Trophoblast cell (in vitro differentiated cells and primary cell): ENCODE results near the gene PRSS8.

Experiments
- DNase-seq, 2 donors: peaks; one replicate each; pipeline ENCODE4 v3.0.0-alpha.2; 2016
- H2AFZ ChIP-seq: 2 replicates; pipeline ENCODE4 v1.6.1; 2013; ENCODE audit warnings: low read length, moderate library complexity, mild to moderate bottlenecking; ENCODE audit not compliant: insufficient read depth, poor library complexity
- H2AK5ac ChIP-seq: 2 replicates; pipeline ENCODE4 v1.6.1; 2013; ENCODE audit warnings: mild to moderate bottlenecking, low read length
- H2BK120ac ChIP-seq: 2 replicates; pipeline ENCODE4 v1.6.1; 2013; ENCODE audit warnings: low read length, mild to moderate bottlenecking, moderate library complexity; ENCODE audit not compliant: insufficient read depth, poor library complexity
- H2BK12ac ChIP-seq: 2 replicates; pipeline ENCODE4 v1.6.1; 2013; ENCODE audit warnings: mild to moderate bottlenecking, low read length, moderate library complexity
- H2BK5ac ChIP-seq: 2 replicates; pipeline ENCODE4 v1.6.1; 2013; ENCODE audit warnings: low read length, low read depth, moderate library complexity, mild to moderate bottlenecking; ENCODE audit not compliant: poor library complexity
- H3K14ac ChIP-seq: 2 replicates; pipeline ENCODE4 v1.6.1; 2013; ENCODE audit warnings: mild to moderate bottlenecking, low read length
- H3K18ac ChIP-seq: 2 replicates; pipeline ENCODE4 v1.6.1; 2013; ENCODE audit warnings: mild to moderate bottlenecking, low read length
- H3K23ac ChIP-seq: 2 replicates; pipeline ENCODE4 v1.6.1; 2013; ENCODE audit warnings: low read length
- H3K27ac ChIP-seq: 2 replicates; pipeline ENCODE4 v1.5.1; 2013; ENCODE audit warnings: low read depth, mild to moderate bottlenecking, inconsistent platforms, low read length, moderate library complexity
- H3K27me3 ChIP-seq: 2 replicates; pipeline ENCODE4 v1.6.1; 2013; ENCODE audit warnings: inconsistent platforms, mild to moderate bottlenecking, low read length, moderate library complexity; ENCODE audit not compliant: insufficient read depth
- H3K36me3 ChIP-seq, 2 experiments: 1 replicate in 1 of 2; 2 replicates in 1 of 2; pipeline ENCODE4 v1.6.1; 2013; ENCODE audit warnings: low read length in 2 of 2, mild to moderate bottlenecking in 2 of 2, moderate library complexity in 1 of 2; ENCODE audit not compliant: insufficient read depth in 2 of 2, control insufficient read depth in 1 of 2
- H3K4ac ChIP-seq: 2 replicates; pipeline ENCODE4 v1.6.1; 2013; ENCODE audit warnings: low read depth, mild to moderate bottlenecking, low read length, moderate library complexity
- H3K4me1 ChIP-seq, 2 experiments: 1 replicate in 1 of 2; 2 replicates in 1 of 2; pipeline ENCODE4 v1.6.1; 2013; ENCODE audit warnings: low read length in 2 of 2, mild to moderate bottlenecking in 2 of 2, moderate library complexity in 1 of 2; ENCODE audit not compliant: insufficient read depth in 2 of 2, control insufficient read depth in 1 of 2
- H3K4me2 ChIP-seq: 2 replicates; pipeline ENCODE4 v1.6.1; 2013; ENCODE audit warnings: inconsistent platforms, mild to moderate bottlenecking, low read length, moderate library complexity
- H3K4me3 ChIP-seq: 2 replicates; pipeline ENCODE4 v1.5.1; 2013; ENCODE audit warnings: mild to moderate bottlenecking, low read depth, low read length, inconsistent platforms
- H3K79me1 ChIP-seq: one replicate; pipeline ENCODE4 v1.6.1; 2013; ENCODE audit warnings: low read length
- H3K79me2 ChIP-seq: 2 replicates; pipeline ENCODE4 v1.6.1; 2013; ENCODE audit warnings: low read length, mild to moderate bottlenecking; ENCODE audit not compliant: control insufficient read depth, insufficient read depth, poor library complexity
- H3K9ac ChIP-seq: 2 replicates; pipeline ENCODE4 v1.6.1; 2013; ENCODE audit warnings: mild to moderate bottlenecking, low read length
- H3K9me3 ChIP-seq: 2 replicates; pipeline ENCODE4 v1.6.1; 2013; ENCODE audit warnings: low read depth, mild to moderate bottlenecking, control low read depth, inconsistent platforms, low read length; ENCODE audit not compliant: insufficient read depth
- H4K12ac ChIP-seq: 2 replicates; pipeline ENCODE4 v1.6.1; 2013; ENCODE audit warnings: low read depth, mild to moderate bottlenecking, low read length, moderate library complexity
- H4K8ac ChIP-seq: 2 replicates; pipeline ENCODE4 v1.6.1; 2013; ENCODE audit warnings: low read depth, mild to moderate bottlenecking, low read length, moderate library complexity
- H4K91ac ChIP-seq: one replicate; pipeline ENCODE4 v1.6.1; 2013; ENCODE audit warnings: low read depth, mild to moderate bottlenecking, low read length, moderate library complexity
- WGBS: extraction: QIAGEN DNeasy Blood & Tissue Kit; methylation state at CpG from one replicate; pipeline ENCODE4 v1.1.7; 2013; ENCODE audit warnings: missing lambda C conversion rate; ENCODE audit not compliant: insufficient read length, insufficient coverage; ENCODE audit errors: extremely low coverage; 5-methylcytosine and 5-hydroxymethylcytosine counted together

The PRSS8 gene

DNA sequence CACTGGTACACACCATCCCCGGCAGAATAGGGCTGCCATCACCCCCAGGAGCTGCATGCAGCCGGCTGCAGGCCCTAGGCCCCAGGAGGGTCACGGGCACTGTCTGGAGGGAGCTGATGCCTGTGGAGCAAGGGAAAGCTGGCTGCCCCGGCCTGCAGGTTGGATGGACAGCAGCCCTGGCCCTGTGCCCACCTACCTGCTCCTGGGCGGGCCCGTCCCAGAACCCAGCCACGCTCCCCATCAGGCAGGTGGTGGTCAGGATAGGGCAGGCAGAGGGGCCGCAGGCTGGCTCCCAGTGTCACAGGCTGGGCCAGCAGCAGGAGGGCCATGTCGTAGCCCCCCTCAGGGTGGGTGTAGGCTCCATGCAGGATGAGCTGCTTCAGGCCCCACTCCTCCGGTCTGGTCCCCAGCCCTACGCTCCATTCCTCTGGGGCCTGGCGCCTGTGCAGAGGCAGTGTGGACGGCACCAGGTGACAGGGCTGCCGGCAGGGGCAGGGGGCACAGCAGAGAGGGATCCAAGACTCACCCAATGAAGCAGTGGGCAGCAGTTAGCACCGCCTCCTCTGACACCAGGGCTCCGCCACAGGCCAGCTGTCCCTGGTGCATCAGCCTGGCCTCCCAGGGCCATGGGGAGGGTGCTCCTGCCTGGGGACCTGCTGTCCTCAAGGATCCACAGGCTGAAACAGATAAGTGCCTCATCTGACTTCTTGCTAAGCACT is 50.8 kb downstream of the PRSS8 start:
- Histone ChIP-seq H3K4me1 (no peaks in the 10 kb centered on the region), H3K9me3 (no peaks in the 10 kb centered on the region), H2AFZ (no peak overlapping the region), H3K27me3 (no peaks in the 10 kb centered on the region), H3K9ac (no peak overlapping the region), H3K36me3 (peaks cover 45 to 71% of the 10 kb centered on the region in 2 experiments), H2AK5ac (no peak overlapping the region), H2BK5ac (no peak overlapping the region), H3K4me3 (no peak overlapping the region), H2BK12ac (no peak overlapping the region), H3K18ac (no peak overlapping the region), H3K23ac (no peak overlapping the region), H3K27ac (no peak overlapping the region), H3K79me1 (no peaks in the 10 kb centered on the region), H3K4ac (no peak overlapping the region), H4K8ac (no peak overlapping the region), H4K12ac (no peak overlapping the region), H3K79me2 (no peaks in the 10 kb centered on the region), H3K14ac (no peak overlapping the region), H4K91ac (no peak overlapping the region), H2BK120ac (no peak overlapping the region), H3K4me2 (no peak overlapping the region)
- DNase-seq = no peak
- WGBS = no CpG with 5 or more reads among the region's 16 CpGs

DNA sequence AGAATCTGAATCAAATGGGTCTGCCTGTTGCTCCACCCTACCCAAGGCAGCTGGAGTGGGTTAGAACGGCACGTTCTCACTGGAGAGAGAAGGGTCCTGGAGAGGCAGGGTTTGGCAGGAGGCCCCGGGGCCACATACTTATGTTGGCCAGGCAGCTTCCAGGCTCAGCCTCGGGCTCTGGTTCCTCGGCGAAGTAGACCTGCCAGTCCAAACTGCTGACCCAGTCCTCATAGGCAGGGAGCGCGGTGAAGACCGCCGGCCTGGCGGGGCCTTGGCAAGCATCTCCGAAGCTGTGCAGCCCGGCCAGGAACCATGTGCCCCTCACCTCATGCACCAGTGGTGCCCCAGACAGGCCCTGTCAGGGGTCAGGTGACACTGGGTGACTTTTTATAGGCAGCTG is 51.5 kb downstream of the PRSS8 start:
- Histone ChIP-seq H2AFZ (no peak overlapping the region), H3K4me2 (no peak overlapping the region), H4K8ac (no peak overlapping the region), H2AK5ac (no peak overlapping the region), H3K36me3 (peaks cover 48 to 78% of the 10 kb centered on the region in 2 experiments), H3K27ac (no peak overlapping the region), H3K9me3 (no peaks in the 10 kb centered on the region), H3K4me1 (no peaks in the 10 kb centered on the region), H2BK5ac (no peak overlapping the region), H3K9ac (no peak overlapping the region), H3K4ac (no peak overlapping the region), H2BK120ac (no peak overlapping the region), H3K18ac (no peak overlapping the region), H2BK12ac (no peak overlapping the region), H3K79me1 (no peaks in the 10 kb centered on the region), H3K79me2 (no peaks in the 10 kb centered on the region), H3K4me3 (no peak overlapping the region), H4K91ac (no peak overlapping the region), H3K14ac (no peak overlapping the region), H4K12ac (no peak overlapping the region), H3K27me3 (no peaks in the 10 kb centered on the region), H3K23ac (no peak overlapping the region)
- WGBS = no CpG with 5 or more reads among the region's 13 CpGs
- DNase-seq = no peak

DNA sequence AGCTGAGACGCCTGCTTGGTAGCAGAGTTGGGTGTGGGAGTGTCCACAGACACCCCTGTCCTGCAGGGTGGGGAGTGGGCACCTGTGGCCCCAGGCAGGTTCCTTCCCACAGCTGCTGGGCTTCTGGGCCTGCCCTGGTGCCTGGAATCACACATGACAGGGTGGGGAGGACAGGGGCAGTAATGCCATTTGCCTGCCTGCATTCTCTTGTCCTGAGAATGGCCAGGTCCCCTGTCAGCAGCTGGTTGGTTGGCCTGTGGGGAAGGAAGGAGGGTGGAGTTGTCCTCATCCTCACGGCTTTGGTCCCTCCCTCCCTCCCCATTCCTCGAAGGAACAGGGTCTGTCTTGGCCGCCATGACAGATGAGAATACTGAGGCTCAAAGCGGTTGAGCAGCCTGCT is 52.0 kb downstream of the PRSS8 start:
- Histone ChIP-seq H3K79me2 (no peaks in the 10 kb centered on the region), H2BK120ac (no peak overlapping the region), H4K12ac (no peak overlapping the region), H3K4me1 (no peaks in the 10 kb centered on the region), H2BK12ac (no peak overlapping the region), H4K8ac (no peak overlapping the region), H2AK5ac (no peak overlapping the region), H2AFZ (no peak overlapping the region), H3K36me3 (peaks cover 48 to 80% of the 10 kb centered on the region in 2 experiments), H3K18ac (no peak overlapping the region), H4K91ac (no peak overlapping the region), H3K27ac (no peak overlapping the region), H3K4ac (no peak overlapping the region), H3K9me3 (no peaks in the 10 kb centered on the region), H3K14ac (no peak overlapping the region), H3K4me2 (no peak overlapping the region), H3K79me1 (no peaks in the 10 kb centered on the region), H2BK5ac (no peak overlapping the region), H3K9ac (no peak overlapping the region), H3K4me3 (no peak overlapping the region), H3K27me3 (no peaks in the 10 kb centered on the region), H3K23ac (no peak overlapping the region)
- WGBS = no CpG with 5 or more reads among the region's 5 CpGs
- DNase-seq = no peak

DNA sequence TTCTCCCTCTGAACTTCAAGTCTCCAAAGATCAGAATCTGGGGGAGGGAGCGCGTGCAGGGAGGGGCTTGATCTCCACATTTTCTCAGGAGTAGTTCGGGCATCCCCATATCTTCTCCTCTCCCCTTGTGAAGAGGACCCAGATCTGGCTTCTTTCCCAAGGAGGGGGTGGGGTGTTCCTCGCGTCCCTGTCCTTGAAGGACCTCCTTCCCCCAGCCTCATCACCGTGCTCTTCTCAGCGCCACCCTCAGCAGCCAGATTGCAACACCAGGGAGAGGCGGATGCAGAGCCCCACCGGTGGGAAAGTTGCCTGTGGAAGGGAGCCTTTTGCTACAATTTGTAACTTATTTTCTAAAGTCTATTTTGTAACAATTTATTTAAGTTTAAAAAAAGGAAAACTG is 52.4 kb downstream of the PRSS8 start:
- Histone ChIP-seq H3K79me2 (no peaks in the 10 kb centered on the region), H4K12ac (no peak overlapping the region), H2BK5ac (no peak overlapping the region), H3K36me3 (peaks cover 53 to 80% of the 10 kb centered on the region in 2 experiments), H3K4ac (no peak overlapping the region), H3K9me3 (no peaks in the 10 kb centered on the region), H3K27me3 (no peaks in the 10 kb centered on the region), H3K23ac (no peak overlapping the region), H2BK12ac (no peak overlapping the region), H2AK5ac (no peak overlapping the region), H4K8ac (no peak overlapping the region), H3K79me1 (no peaks in the 10 kb centered on the region), H3K27ac (no peak overlapping the region), H3K4me1 (no peaks in the 10 kb centered on the region), H3K14ac (no peak overlapping the region), H3K4me3 (no peak overlapping the region), H2BK120ac (no peak overlapping the region), H3K4me2 (no peak overlapping the region), H2AFZ (no peak overlapping the region), H3K9ac (no peak overlapping the region), H4K91ac (no peak overlapping the region), H3K18ac (no peak overlapping the region)
- WGBS = no CpG with 5 or more reads among the region's 9 CpGs
- DNase-seq = no peak
